B cell (primary cell): ENCODE results near the gene RGSL1. TPM values are rescaled to one million over a fixed set of nuclear protein-coding genes. Genes with fewer than 3 reads are reported as not detected.

Experiments used
- ATAC-seq: fragments of 200-7000 bp; cut with Tn5 transposase; one replicate; pipeline ENCODE4 v1.10.0; 2021; ENCODE audit warnings: low read depth, mild to moderate bottlenecking, moderate number of reproducible peaks, moderate library complexity
- CTCF ChIA-PET: fragments of 350-600 bp; sonication (Branson Sonifier 250); formaldehyde crosslinking; loops from one replicate; lab custom pipeline; 2021; ENCODE audit warnings: antibody characterized with exemption, inconsistent platforms; lab: Charles Lee
- POLR2A ChIA-PET: fragments of 350-600 bp; sonication (Branson Sonifier 250); formaldehyde crosslinking; loops from one replicate; lab custom pipeline; 2021; ENCODE audit warnings: antibody characterized with exemption; lab: Charles Lee
- DNase-seq: peaks from one replicate; pipeline ENCODE4 v3.0.0; 2013
- H2AFZ ChIP-seq: 2 replicates; pipeline ENCODE4 v1.6.1; 2012; ENCODE audit warnings: mild to moderate bottlenecking, low read depth, low read length; ENCODE audit not compliant: insufficient read depth, poor library complexity, severe bottlenecking
- H3K27ac ChIP-seq, 2 donors: 1 replicate in 1 of 2; 2 replicates in 1 of 2; pipeline ENCODE4 v1.5.1; 2012 to 2013; ENCODE audit warnings: low read length in 2 of 2, mild to moderate bottlenecking in 2 of 2, moderate library complexity in 1 of 2
- H3K27me3 ChIP-seq, 4 experiments: fragments of 200-600 bp in 1 of 4; sonication (generic) in 1 of 4; replicated peaks in 1 of 4; 1 replicate in 2 of 4; 2 replicates in 2 of 4; pipeline versions ENCODE4 v1.6.1 to v1.7.0; 2013 to 2016; ENCODE audit warnings: low read length in 3 of 4, mild to moderate bottlenecking in 2 of 4, mixed read lengths in 1 of 4, moderate library complexity in 1 of 4; ENCODE audit not compliant: insufficient read depth in 4 of 4, control insufficient read depth in 3 of 4; ENCODE audit errors: control extremely low read depth in 1 of 4
- H3K36me3 ChIP-seq, 2 experiments: replicated peaks in 1 of 2; 1 replicate in 1 of 2; 2 replicates in 1 of 2; pipeline versions ENCODE4 v1.6.1 to v1.7.1; 2013; ENCODE audit warnings: low read length in 1 of 2; ENCODE audit not compliant: insufficient read depth in 2 of 2, control insufficient read depth in 1 of 2; ENCODE audit errors: control extremely low read depth in 1 of 2, extremely low read depth in 1 of 2
- H3K4me1 ChIP-seq, 2 donors: fragments of 200-600 bp in 1 of 2; sonication (generic) in 1 of 2; 1 replicate in 1 of 2; 2 replicates in 1 of 2; pipeline versions ENCODE4 v1.5.1 to v1.6.1; 2013 to 2017; ENCODE audit warnings: low read length in 2 of 2; ENCODE audit not compliant: control insufficient read depth in 2 of 2, insufficient read depth in 2 of 2
- H3K4me2 ChIP-seq: replicated peaks from 2 replicates; pipeline ENCODE3; 2012; ENCODE audit warnings: mild to moderate bottlenecking, low read depth, low read length; ENCODE audit not compliant: poor library complexity, severe bottlenecking
- H3K4me3 ChIP-seq, 5 experiments: fragments of 200-600 bp in 1 of 5; sonication (generic) in 1 of 5; 1 replicate in 3 of 5; 2 replicates in 2 of 5; pipeline versions ENCODE4 v1.5.1 to v1.7.0; 2011 to 2016; ENCODE audit warnings: low read length in 4 of 5, mild to moderate bottlenecking in 4 of 5, low read depth in 2 of 5, control low read depth in 1 of 5, moderate library complexity in 1 of 5; ENCODE audit not compliant: insufficient read depth in 1 of 5; ENCODE audit errors: control extremely low read depth in 1 of 5, extremely low read depth in 1 of 5
- H3K79me2 ChIP-seq: fragments of 200-600 bp; sonication (generic); one replicate; pipeline ENCODE4 v1.6.0; 2016; ENCODE audit warnings: low read length; ENCODE audit not compliant: control insufficient read depth, insufficient read depth
- H3K9ac ChIP-seq: fragments of 200-600 bp; sonication (generic); 2 replicates; pipeline ENCODE4 v1.6.1; 2017; ENCODE audit warnings: mild to moderate bottlenecking, low read length, moderate library complexity
- H3K9me3 ChIP-seq, 3 donors: one replicate each; pipeline versions ENCODE4 v1.6.1 to v1.7.1; 2013; ENCODE audit warnings: low read length in 2 of 3; ENCODE audit not compliant: control insufficient read depth in 2 of 3, insufficient read depth in 1 of 3; ENCODE audit errors: control extremely low read depth in 1 of 3
- H4K20me1 ChIP-seq: 2 replicates; pipeline ENCODE4 v1.6.0; 2012; ENCODE audit warnings: mild to moderate bottlenecking, low read length; ENCODE audit not compliant: insufficient read depth, control insufficient read depth, poor library complexity, severe bottlenecking
- H3K27ac Mint-ChIP-seq: one replicate; pipeline ENCODE4 v1.8.0; 2021; ENCODE audit warnings: mixed read lengths
- H3K27me3 Mint-ChIP-seq: one replicate; pipeline ENCODE4 v1.8.0; 2021; ENCODE audit warnings: mixed read lengths
- H3K4me1 Mint-ChIP-seq: one replicate; pipeline ENCODE4 v1.8.0; 2021; ENCODE audit warnings: mixed read lengths
- H3K4me3 Mint-ChIP-seq: one replicate; pipeline ENCODE4 v1.8.0; 2021; ENCODE audit warnings: mixed read lengths
- H3K9me3 Mint-ChIP-seq: one replicate; pipeline ENCODE4 v1.8.0; 2022; ENCODE audit warnings: mixed read lengths; ENCODE audit not compliant: insufficient read depth
- CTCF ChIP-seq: fragments of 200-600 bp; IDR thresholded peaks from one replicate; pipeline ENCODE4 v1.8.0; 2022; ENCODE audit warnings: antibody characterized with exemption, mild to moderate bottlenecking
- EZH2 ChIP-seq: IDR thresholded peaks from 2 replicates; pipeline ENCODE4 v1.6.1; 2012; ENCODE audit warnings: borderline replicate concordance, low read depth, mild to moderate bottlenecking, moderate library complexity, low read length; ENCODE audit not compliant: insufficient read depth, poor library complexity, severe bottlenecking
- WGBS: methylation state at CpG from one replicate; pipeline ENCODE4 v1.1.5; 2013; ENCODE audit warnings: missing lambda C conversion rate; ENCODE audit not compliant: insufficient coverage; 5-methylcytosine and 5-hydroxymethylcytosine counted together
- intact Hi-C: fragments of 100-400 bp; cut with micrococcal nuclease; formaldehyde crosslinking; loops from one replicate; pipeline ENCODE4 v1.10.0; 2022
- polyA plus RNA-seq: library from polyadenylated mRNA; depleted of rRNA; stranded (reverse); fragments of >200 nt; gene quantifications from 2 replicates; pipeline ENCODE4 v1.2.3, GENCODE V29; 2012
- total RNA-seq, 2 donors: library from RNA; stranded (reverse); fragments of 120-200 nt in 1 of 2; gene quantifications; 1 replicate in 1 of 2; 2 replicates in 1 of 2; pipeline versions ENCODE4 v1.2.3 to v1.2.4, GENCODE V29; 2013 to 2022

RGSL1 gene
- total and polyA plus RNA-seq, 2 donors (not counting 1 experiment from before 2014, with no cell fraction given) = not detected

GRCh38 chr1:182408435-182409075 lies 41.4 kb upstream of the RGSL1 start:
- ATAC-seq (no peak), DNase-seq (no peak)
- H3K79me2 ChIP-seq = no peaks in the 10 kb centered on the region
- no peaks in the 10 kb centered on the region for H3K4me1 Mint-ChIP-seq
- no peak overlapping the region for H3K9ac ChIP-seq
- H4K20me1 ChIP-seq = no peaks in the 10 kb centered on the region
- H3K4me3 Mint-ChIP-seq = no peak overlapping the region
- no peak overlapping the region for H3K4me2 ChIP-seq
- H3K9me3 ChIP-seq = peaks cover 0 to 2% (median 0%) of the 10 kb centered on the region in 3 donors
- H3K36me3 ChIP-seq = no peaks in the 10 kb centered on the region
- H3K27ac ChIP-seq = no peak overlapping the region
- H3K9me3 Mint-ChIP-seq = peaks cover 4% of the 10 kb centered on the region
- peaks cover 29% of the 10 kb centered on the region for H3K27me3 Mint-ChIP-seq
- no peak overlapping the region for H3K27ac Mint-ChIP-seq
- CTCF ChIA-PET = interaction anchor here (2.7 kb wide), 1 partner anchor 12 kb away, joined by 14 read pairs; no protein-coding TSS in a partner anchor
- no peak overlapping the region for H2AFZ ChIP-seq
- peaks cover 0 to 9% (median 2%) of the 10 kb centered on the region in 4 experiments for H3K27me3 ChIP-seq
- 85% methylated on average over 2 of the region's 3 CpGs for WGBS
- TF ChIP-seq CTCF = no peak
- TF ChIP-seq EZH2 = no peak
- H3K4me3 ChIP-seq = no peak overlapping the region
- POLR2A ChIA-PET = no interaction called here
- no peaks in the 10 kb centered on the region for H3K4me1 ChIP-seq
- intact Hi-C loops = no loop called here

GRCh38 chr1:182410138-182410537 lies 39.8 kb upstream of the RGSL1 start:
- Histone ChIP-seq H3K27me3 (peaks cover 0 to 14% (median 2%) of the 10 kb centered on the region in 4 experiments), H3K36me3 (no peaks in the 10 kb centered on the region), H3K9ac (no peak overlapping the region), H3K4me2 (no peak overlapping the region), H4K20me1 (no peaks in the 10 kb centered on the region), H3K4me1 (no peaks in the 10 kb centered on the region), H3K4me3 (no peak overlapping the region), H3K9me3 (peaks cover 0 to 2% (median 0%) of the 10 kb centered on the region in 3 donors), H2AFZ (no peak overlapping the region), H3K27ac (no peak overlapping the region), H3K79me2 (no peaks in the 10 kb centered on the region)
- H3K9me3 Mint-ChIP-seq = peaks cover 4% of the 10 kb centered on the region
- ChIA-PET CTCF (interaction anchor here (1.2 kb wide), 1 partner anchor 13 kb away, joined by 4 read pairs; no protein-coding TSS in a partner anchor), POLR2A (no interaction called here)
- no peaks in the 10 kb centered on the region for H3K4me1 Mint-ChIP-seq
- H3K27ac Mint-ChIP-seq = no peak overlapping the region
- 90% methylated on average over 2 of the region's 4 CpGs for WGBS
- H3K4me3 Mint-ChIP-seq = no peak overlapping the region
- no peak for DNase-seq
- ATAC-seq = no peak
- intact Hi-C loops = no loop called here
- TF ChIP-seq CTCF (no peak), EZH2 (no peak)
- H3K27me3 Mint-ChIP-seq = peaks cover 37% of the 10 kb centered on the region
